Activated B cell treated with CpG ODN at 0.5 μM for 24 hours (primary cell): Measurements from ENCODE around the gene SOBP. TPM values are rescaled to one million over a fixed set of nuclear protein-coding genes. Genes with fewer than 3 reads are reported as not detected.
A peak's percentile ranks its signal among the peaks of the same experiment; 100 is the strongest.

Source experiments
- ATAC-seq: fragments of 200-7000 bp; cut with Tn5 transposase; one replicate; pipeline ENCODE4 v1.10.0; 2021; ENCODE audit warnings: low read depth, mild to moderate bottlenecking, moderate library complexity
- CTCF ChIA-PET: fragments of 350-600 bp; sonication (Branson Sonifier 250); formaldehyde crosslinking; loops from one replicate; lab custom pipeline; 2021; ENCODE audit warnings: antibody characterized with exemption; lab: Charles Lee
- POLR2A ChIA-PET: fragments of 350-600 bp; sonication (Branson Sonifier 250); formaldehyde crosslinking; loops from one replicate; lab custom pipeline; 2021; ENCODE audit warnings: antibody characterized with exemption; lab: Charles Lee
- DNase-seq: peaks from one replicate; pipeline ENCODE4 v3.0.0; 2022
- H3K27ac Mint-ChIP-seq: one replicate; pipeline ENCODE4 v1.8.0; 2020; ENCODE audit warnings: mixed read lengths
- H3K27me3 Mint-ChIP-seq: one replicate; pipeline ENCODE4 v1.8.0; 2021; ENCODE audit warnings: mixed read lengths
- H3K36me3 Mint-ChIP-seq: one replicate; pipeline ENCODE4 v1.8.0; 2021; ENCODE audit warnings: low read depth, mixed read lengths
- H3K4me1 Mint-ChIP-seq: one replicate; pipeline ENCODE4 v1.8.0; 2021; ENCODE audit warnings: mixed read lengths
- H3K4me3 Mint-ChIP-seq: one replicate; pipeline ENCODE4 v1.8.0; 2020; ENCODE audit warnings: mild to moderate bottlenecking, mixed read lengths
- H3K9me3 Mint-ChIP-seq: one replicate; pipeline ENCODE4 v1.8.0; 2020; ENCODE audit warnings: mixed read lengths
- CTCF ChIP-seq: fragments of 200-600 bp; IDR thresholded peaks from one replicate; pipeline ENCODE4 v1.8.0; 2022; ENCODE audit warnings: antibody characterized with exemption, mild to moderate bottlenecking
- intact Hi-C: fragments of 100-400 bp; cut with micrococcal nuclease; formaldehyde crosslinking; loops from one replicate; pipeline ENCODE4 v1.15.1; 2024
- total RNA-seq: library from RNA; stranded (reverse); gene quantifications from 2 replicates; pipeline ENCODE4 v1.2.3, GENCODE V29; 2022

Gene SOBP
- total RNA-seq, 1 donor from 2014 or later = 1.1 TPM

- H3K4me1 Mint-ChIP-seq = peaks cover 26% of the 10 kb centered on the region
- peaks cover 6% of the 10 kb centered on the region for H3K36me3 Mint-ChIP-seq
- H3K27me3 Mint-ChIP-seq = peaks cover 23% of the 10 kb centered on the region
- ChIA-PET CTCF (interaction anchor here (0.7 to 1.4 kb wide), 2 partner anchors 30 to 184 kb away, joined by 3 to 4 read pairs; no protein-coding TSS in a partner anchor), POLR2A (interaction anchor here (0.6 to 4.9 kb wide), 2 partner anchors 31 to 628 kb away, joined by 3 to 39 read pairs; partner anchors contain the start of gene PDSS2)
- ATAC-seq (no peak), DNase-seq (peak; percentile 17)
- H3K4me3 Mint-ChIP-seq = peak overlapping the region; percentile 90
- no peak for TF ChIP-seq CTCF
- intact Hi-C loops = loop anchor here (1.0 kb wide), 1 partner anchor 167 kb away; no protein-coding TSS in a partner anchor
- peak overlapping the region; percentile 30 for H3K27ac Mint-ChIP-seq
- no peaks in the 10 kb centered on the region for H3K9me3 Mint-ChIP-seq
Measured at GRCh38 chr6:107490566-107491137, 735 bp downstream of the SOBP start.

GRCh38 chr6:107491138-107491609 lies 1.3 kb downstream of the SOBP start:
- intact Hi-C loops = no loop called here
- Mint-ChIP-seq H3K27me3 (peaks cover 25% of the 10 kb centered on the region), H3K27ac (no peak overlapping the region), H3K4me3 (peak overlapping the region; percentile 90), H3K4me1 (peaks cover 26% of the 10 kb centered on the region), H3K9me3 (no peaks in the 10 kb centered on the region), H3K36me3 (peaks cover 6% of the 10 kb centered on the region)
- TF ChIP-seq CTCF = no peak
- ATAC-seq = no peak
- ChIA-PET POLR2A (interaction anchor here (0.6 to 4.9 kb wide), 2 partner anchors 32 to 628 kb away, joined by 3 to 39 read pairs; partner anchors contain the start of gene PDSS2), CTCF (interaction anchor here (1.4 kb wide), 1 partner anchor 183 kb away, joined by 4 read pairs; no protein-coding TSS in a partner anchor)
- DNase-seq = peak; percentile 30

- Mint-ChIP-seq H3K36me3 (peaks cover 6% of the 10 kb centered on the region), H3K27ac (no peak overlapping the region), H3K27me3 (peaks cover 20% of the 10 kb centered on the region), H3K4me3 (peak overlapping the region; percentile 90), H3K4me1 (peaks cover 26% of the 10 kb centered on the region), H3K9me3 (no peaks in the 10 kb centered on the region)
- no peak for TF ChIP-seq CTCF
- no peak for ATAC-seq
- no peak for DNase-seq
- ChIA-PET CTCF (no interaction called here), POLR2A (interaction anchor here (0.6 to 4.9 kb wide), 2 partner anchors 33 kb away, joined by 3 to 39 read pairs; partner anchors contain the start of gene PDSS2)
- intact Hi-C loops = no loop called here
Measured at GRCh38 chr6:107491760-107492660, 2.1 kb downstream of the SOBP start.

- no peak for ATAC-seq
- POLR2A ChIA-PET = interaction anchor here (0.6 to 0.7 kb wide), 2 partner anchors 34 kb away, joined by 3 read pairs; partner anchors contain the start of gene PDSS2
- Mint-ChIP-seq H3K4me3 (no peak overlapping the region), H3K9me3 (no peaks in the 10 kb centered on the region), H3K27ac (no peak overlapping the region), H3K4me1 (peaks cover 18% of the 10 kb centered on the region), H3K36me3 (peaks cover 6% of the 10 kb centered on the region), H3K27me3 (peaks cover 10% of the 10 kb centered on the region)
- CTCF ChIA-PET = interaction anchor here (0.7 to 0.8 kb wide), 2 partner anchors 34 to 163 kb away, joined by 3 read pairs; partner anchors contain the start of gene PDSS2
- intact Hi-C loops = no loop called here
- no peak for TF ChIP-seq CTCF
- no peak for DNase-seq
Measured at GRCh38 chr6:107493158-107494057, 3.5 kb downstream of the SOBP start.
